Karpas-422 (cell line): ENCODE data around the gene KRTAP10-4. TPM values are rescaled to one million over a fixed set of nuclear protein-coding genes. Genes with fewer than 3 reads are reported as not detected.
"Not testable (repeated sequence)": the region's sequence is repeated elsewhere in the genome, so short reads cannot be mapped to it uniquely, and the experiment has no call there.

Experiments
- DNase-seq: peaks from one replicate; pipeline ENCODE4 v3.0.0-alpha.2; 2015
- H2AFZ ChIP-seq: fragments of 200-600 bp; sonication (generic); 2 replicates; pipeline ENCODE4 v1.6.1; 2014; ENCODE audit warnings: antibody characterized with exemption, low read length, mixed read lengths
- H3K27ac ChIP-seq: fragments of 200-600 bp; sonication (generic); 2 replicates; pipeline ENCODE4 v1.5.1; 2014; ENCODE audit warnings: mild to moderate bottlenecking, low read length, moderate library complexity
- H3K27me3 ChIP-seq: fragments of 200-600 bp; sonication (generic); 2 replicates; pipeline ENCODE4 v1.6.1; 2014; ENCODE audit warnings: low read length, mixed read lengths
- H3K36me3 ChIP-seq: fragments of 200-600 bp; sonication (generic); 2 replicates; pipeline ENCODE4 v1.6.1; 2014; ENCODE audit warnings: low read length, mixed read lengths; ENCODE audit not compliant: insufficient read depth
- H3K4me1 ChIP-seq: fragments of 200-600 bp; sonication (generic); 2 replicates; pipeline ENCODE4 v1.6.1; 2014; ENCODE audit warnings: mild to moderate bottlenecking, low read length, mixed read lengths
- H3K4me2 ChIP-seq: fragments of 200-600 bp; sonication (generic); 2 replicates; pipeline ENCODE4 v1.6.1; 2014; ENCODE audit warnings: low read length, low read depth, mild to moderate bottlenecking; ENCODE audit not compliant: poor library complexity, severe bottlenecking
- H3K4me3 ChIP-seq: fragments of 200-600 bp; sonication (generic); 2 replicates; pipeline ENCODE4 v1.5.1; 2014; ENCODE audit warnings: mild to moderate bottlenecking, antibody characterized with exemption, low read length, mixed read lengths
- H3K79me2 ChIP-seq: fragments of 200-600 bp; sonication (generic); 2 replicates; pipeline ENCODE4 v1.6.1; 2014; ENCODE audit warnings: mild to moderate bottlenecking, low read length, mixed read lengths
- H3K9ac ChIP-seq: fragments of 200-600 bp; sonication (generic); 2 replicates; pipeline ENCODE4 v1.6.0; 2014; ENCODE audit warnings: low read length
- H3K9me2 ChIP-seq: fragments of 200-600 bp; sonication (generic), shearing (Covaris generic); replicated peaks from 2 replicates; pipeline ENCODE4 v1.6.0; 2014; ENCODE audit warnings: mild to moderate bottlenecking, low read length, moderate library complexity; ENCODE audit not compliant: insufficient read depth
- H3K9me3 ChIP-seq: fragments of 300-700, 200-600 bp; sonication (generic); 2 replicates; pipeline ENCODE4 v1.6.1; 2014; ENCODE audit warnings: low read length, mixed read lengths
- H4K20me1 ChIP-seq: fragments of 200-600 bp; sonication (generic); 2 replicates; pipeline ENCODE4 v1.6.1; 2014; ENCODE audit warnings: mild to moderate bottlenecking, antibody characterized with exemption, low read length, low read depth; ENCODE audit not compliant: insufficient read depth
- total RNA-seq: library from RNA; depleted of rRNA; stranded (reverse); fragments of >200 nt; shearing (Covaris generic); gene quantifications from 2 replicates; pipeline ENCODE4 v1.2.3, GENCODE V29; 2014; ENCODE audit warnings: low replicate concordance

Gene KRTAP10-4
- total RNA-seq, 1 experiment from 2014 or later, result not detected

DNA sequence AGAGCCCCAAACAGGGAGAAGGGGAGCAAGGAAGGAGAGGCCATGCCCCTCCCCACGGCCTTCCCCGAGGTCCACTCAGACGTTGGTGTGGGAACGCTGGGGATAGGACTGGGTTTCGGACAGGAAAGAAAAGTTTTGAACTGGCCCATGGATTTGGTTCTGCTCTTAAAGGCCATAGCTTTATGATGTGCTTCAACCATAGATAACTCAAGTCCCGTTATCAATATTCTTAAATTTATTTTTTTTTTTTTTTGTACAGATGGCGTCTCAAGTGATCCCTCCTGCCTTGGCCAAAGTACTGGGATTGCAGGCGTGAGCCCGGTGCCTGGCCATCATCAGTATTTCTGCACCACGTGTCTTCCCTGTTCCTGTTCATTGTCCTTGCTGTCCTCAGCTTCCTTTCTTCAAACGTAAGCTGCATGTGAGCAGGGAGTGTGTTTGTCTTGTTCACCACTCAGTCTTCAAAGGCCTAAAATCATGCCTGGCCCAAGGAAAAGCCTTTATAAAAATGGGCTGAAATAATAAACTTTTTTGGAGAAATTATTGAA, 32.7 kb upstream of the KRTAP10-4 start:
- peaks cover 3% of the 10 kb centered on the region; the same call in 1 of the 2 replicates for H3K27me3 ChIP-seq
- H3K4me3 ChIP-seq, result no peak overlapping the region
- no peak overlapping the region for H3K27ac ChIP-seq
- no peak for DNase-seq
- no peaks in the 10 kb centered on the region for H3K9me2 ChIP-seq
- H3K36me3 ChIP-seq, result no peaks in the 10 kb centered on the region
- H2AFZ ChIP-seq, result no peak overlapping the region
- no peaks in the 10 kb centered on the region for H3K79me2 ChIP-seq
- H3K4me1 ChIP-seq, result no peaks in the 10 kb centered on the region
- H3K4me2 ChIP-seq, result no peak overlapping the region
- H3K9ac ChIP-seq, result no peak overlapping the region
- H3K9me3 ChIP-seq, result 0 out of 2 replicates have a peak, but pooled peaks cover 6% of the 10 kb centered on the region
- H4K20me1 ChIP-seq, result no peaks in the 10 kb centered on the region

DNA sequence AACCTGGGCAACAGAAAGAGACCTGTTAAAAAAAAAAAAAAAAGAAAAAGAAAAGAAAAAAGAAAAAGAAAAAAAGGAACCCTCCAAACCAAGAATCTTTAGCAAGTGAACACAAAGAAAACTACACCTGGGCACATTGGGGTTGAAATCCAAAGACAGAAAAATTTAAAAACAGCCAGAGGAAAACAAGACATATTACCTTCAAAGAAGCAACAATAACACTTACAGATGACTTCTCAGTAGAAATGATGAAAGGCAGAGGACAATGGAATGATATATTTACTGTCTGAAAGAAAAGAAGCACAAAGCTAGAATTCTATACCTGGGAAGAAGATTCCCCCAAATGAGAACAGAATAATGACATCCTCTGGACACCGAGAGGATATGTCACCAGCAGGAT, 30.8 kb upstream of the KRTAP10-4 start:
- peaks cover 3% of the 10 kb centered on the region; the same call in 1 of the 2 replicates for H3K27me3 ChIP-seq
- H3K79me2 ChIP-seq, result no peaks in the 10 kb centered on the region
- no peaks in the 10 kb centered on the region for H3K9me2 ChIP-seq
- no peak overlapping the region for H2AFZ ChIP-seq
- H3K27ac ChIP-seq, result no peak overlapping the region
- H3K4me1 ChIP-seq, result no peaks in the 10 kb centered on the region
- peaks cover 6% of the 10 kb centered on the region; the same call in 1 of the 2 replicates for H3K9me3 ChIP-seq
- H4K20me1 ChIP-seq, result no peaks in the 10 kb centered on the region
- H3K4me3 ChIP-seq, result no peak overlapping the region
- no peaks in the 10 kb centered on the region for H3K36me3 ChIP-seq
- H3K4me2 ChIP-seq, result no peak overlapping the region
- no peak for DNase-seq
- H3K9ac ChIP-seq, result no peak overlapping the region

DNA sequence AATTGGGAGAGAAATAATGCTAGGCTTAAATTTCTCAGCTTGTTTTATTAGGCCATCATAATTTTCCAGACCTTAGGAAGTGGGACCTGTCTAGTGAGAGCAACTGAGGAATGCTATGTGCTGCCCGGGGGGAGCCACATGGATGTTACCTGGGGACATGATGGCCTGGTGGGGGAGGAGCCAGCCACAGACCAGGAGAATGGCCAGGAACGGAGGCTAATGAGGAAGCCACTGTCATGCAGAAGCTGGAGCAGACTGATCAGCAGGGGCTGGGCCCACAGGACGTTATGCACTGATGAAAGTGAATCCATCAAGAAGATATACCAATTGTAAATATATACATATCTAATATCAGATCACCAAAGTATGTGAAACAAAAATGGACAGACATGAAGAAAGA, 29.0 kb upstream of the KRTAP10-4 start:
- peaks cover 6% of the 10 kb centered on the region; the same call in 1 of the 2 replicates for H3K9me3 ChIP-seq
- no peak for DNase-seq

DNA sequence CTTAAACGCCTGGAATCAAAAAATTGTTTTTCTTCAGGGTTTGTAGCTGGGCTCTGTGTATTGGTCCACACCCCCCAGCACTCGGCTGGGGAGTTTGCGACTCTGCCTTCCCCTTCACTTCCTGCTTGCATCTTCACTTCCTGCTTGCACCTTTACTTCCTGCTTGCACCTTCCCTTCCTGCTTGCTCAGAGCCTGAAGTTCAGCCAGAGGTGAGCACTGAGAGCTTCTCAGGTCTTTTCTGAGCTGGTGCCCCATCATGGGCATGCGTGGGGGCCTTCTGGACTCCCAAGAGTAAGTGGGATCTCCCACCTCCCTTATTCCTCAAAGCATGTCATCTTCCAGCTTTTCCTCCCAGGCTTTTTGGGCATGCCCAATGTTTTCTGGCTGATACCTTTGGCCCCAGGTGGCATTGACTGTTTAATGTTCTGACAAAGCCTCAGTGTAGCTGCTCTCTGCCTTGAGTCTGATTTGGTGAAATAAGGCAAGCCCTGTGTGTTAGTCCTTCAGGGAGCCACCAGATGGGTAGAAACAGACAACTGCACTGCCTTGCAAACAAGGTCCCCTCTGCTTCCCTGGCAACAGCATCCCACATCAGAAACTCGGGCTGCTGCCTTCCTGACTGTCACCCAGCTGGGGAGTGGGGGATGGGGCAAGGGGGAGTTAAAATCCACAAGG, 25.7 kb upstream of the KRTAP10-4 start:
- no peaks in the 10 kb centered on the region for H3K9me2 ChIP-seq
- no peaks in the 10 kb centered on the region for H3K79me2 ChIP-seq
- H4K20me1 ChIP-seq, result no peaks in the 10 kb centered on the region
- no peaks in the 10 kb centered on the region for H3K36me3 ChIP-seq
- peaks cover 3% of the 10 kb centered on the region; the same call in 1 of the 2 replicates for H3K27me3 ChIP-seq
- H3K4me2 ChIP-seq, result no peak overlapping the region
- H2AFZ ChIP-seq, result no peak overlapping the region
- no peaks in the 10 kb centered on the region for H3K4me1 ChIP-seq
- DNase-seq, result no peak
- no peak overlapping the region for H3K27ac ChIP-seq
- no peak overlapping the region for H3K4me3 ChIP-seq
- H3K9me3 ChIP-seq, result peaks cover 6% of the 10 kb centered on the region; the same call in 1 of the 2 replicates
- H3K9ac ChIP-seq, result no peak overlapping the region

More for the DNA sequence above, 29.0 kb upstream of the KRTAP10-4 start:
- Histone ChIP-seq H3K4me2 (no peak overlapping the region), H3K36me3 (no peaks in the 10 kb centered on the region), H3K4me1 (no peaks in the 10 kb centered on the region), H4K20me1 (no peaks in the 10 kb centered on the region), H2AFZ (no peak overlapping the region), H3K27ac (no peak overlapping the region), H3K27me3 (peaks cover 3% of the 10 kb centered on the region; the same call in 1 of the 2 replicates), H3K79me2 (no peaks in the 10 kb centered on the region), H3K4me3 (no peak overlapping the region), H3K9me2 (no peaks in the 10 kb centered on the region), H3K9ac (no peak overlapping the region)

DNA sequence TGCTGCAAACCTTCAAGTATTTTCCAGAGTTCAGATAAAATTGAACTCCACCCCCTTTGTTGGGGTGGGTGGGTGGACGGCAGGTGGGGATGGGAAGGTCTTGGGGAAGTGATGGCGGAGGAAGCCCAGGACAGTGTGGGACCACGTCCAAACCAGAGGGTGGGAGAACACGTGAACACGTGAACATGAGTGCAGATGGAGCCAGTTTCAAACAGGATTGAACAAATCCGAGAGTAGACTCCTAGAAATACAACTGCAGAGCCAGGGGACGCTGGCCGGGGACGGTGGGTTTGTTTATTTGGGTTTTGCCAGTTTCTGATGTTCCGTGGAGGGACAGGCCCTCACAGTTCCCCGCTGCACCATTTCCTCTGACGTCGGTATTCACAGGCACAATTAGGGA, 25.1 kb upstream of the KRTAP10-4 start:
- Histone ChIP-seq H3K27ac (no peak overlapping the region), H3K79me2 (no peaks in the 10 kb centered on the region), H3K4me2 (no peak overlapping the region), H2AFZ (no peak overlapping the region), H4K20me1 (no peaks in the 10 kb centered on the region), H3K36me3 (no peaks in the 10 kb centered on the region), H3K9me2 (no peaks in the 10 kb centered on the region), H3K27me3 (no peaks in the 10 kb centered on the region; the same call in 1 of the 2 replicates), H3K9ac (no peak overlapping the region), H3K4me1 (no peaks in the 10 kb centered on the region), H3K4me3 (no peak overlapping the region), H3K9me3 (no peaks in the 10 kb centered on the region; the same call in 1 of the 2 replicates)
- DNase-seq, result no peak

DNA sequence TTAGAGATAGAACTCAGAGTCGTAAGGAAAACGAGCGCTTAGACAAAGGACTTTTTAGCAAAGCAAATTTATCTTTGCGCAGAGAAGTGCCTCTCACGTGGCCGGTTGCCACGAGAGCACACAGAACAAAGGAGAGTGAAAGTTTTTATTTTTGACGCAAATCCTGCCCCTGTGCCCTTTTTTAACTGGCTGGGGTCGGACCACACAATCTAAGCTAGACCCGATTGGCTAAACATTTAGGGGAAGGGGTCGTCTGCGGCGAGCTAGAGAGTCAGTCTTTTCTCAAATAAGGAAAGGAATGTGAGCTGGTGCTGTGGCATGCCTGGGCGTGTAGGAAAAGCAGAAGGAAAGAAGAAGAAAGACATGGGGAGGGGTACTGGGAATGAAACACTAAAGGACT, 24.6 kb upstream of the KRTAP10-4 start:
- Histone ChIP-seq H2AFZ (no peak overlapping the region), H3K79me2 (no peaks in the 10 kb centered on the region), H3K9me3 (no peaks in the 10 kb centered on the region; the same call in 1 of the 2 replicates), H3K9me2 (no peaks in the 10 kb centered on the region), H3K4me3 (no peak overlapping the region), H3K4me2 (no peak overlapping the region), H4K20me1 (no peaks in the 10 kb centered on the region), H3K9ac (no peak overlapping the region), H3K27me3 (no peaks in the 10 kb centered on the region; the same call in 1 of the 2 replicates), H3K27ac (no peak overlapping the region), H3K4me1 (no peaks in the 10 kb centered on the region), H3K36me3 (no peaks in the 10 kb centered on the region)
- DNase-seq, result no peak

DNA sequence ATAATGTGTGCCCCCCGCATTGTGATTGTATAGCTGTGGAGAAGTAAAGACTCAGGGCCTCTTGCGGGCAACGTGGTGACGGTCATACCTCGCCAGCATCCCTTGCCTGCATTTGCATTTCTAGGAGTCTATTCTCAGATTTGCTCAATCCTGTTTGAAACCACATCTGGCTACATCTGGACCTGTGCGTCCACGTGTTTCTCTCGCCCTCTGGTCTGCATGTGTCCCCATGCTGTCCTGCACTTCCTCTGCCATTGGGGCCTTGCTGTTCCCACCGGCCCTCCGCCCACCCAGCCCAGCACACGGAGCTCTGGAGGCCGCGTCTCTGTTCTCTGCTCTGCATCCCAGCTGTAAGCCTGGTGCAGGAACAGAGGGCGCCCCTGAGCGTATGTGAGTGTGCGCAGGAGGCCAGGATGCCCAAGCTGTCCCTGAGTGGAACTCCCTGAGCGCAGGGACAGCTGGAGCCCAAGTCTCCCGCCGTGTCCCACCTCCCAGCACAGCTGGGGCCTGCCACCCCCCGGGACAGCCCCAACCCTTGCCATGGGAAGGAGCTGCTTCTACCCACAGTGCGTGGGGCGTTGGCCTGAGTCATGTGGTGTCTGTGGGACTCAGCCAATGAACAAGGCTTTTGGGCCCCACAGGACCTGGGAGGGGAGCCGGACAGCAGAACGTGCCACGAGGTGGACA, 23.9 kb upstream of the KRTAP10-4 start:
- no peaks in the 10 kb centered on the region for H4K20me1 ChIP-seq
- H3K27me3 ChIP-seq, result no peaks in the 10 kb centered on the region; the same call in 1 of the 2 replicates
- no peak overlapping the region for H3K4me2 ChIP-seq
- H3K4me3 ChIP-seq, result no peak overlapping the region
- H3K9me2 ChIP-seq, result no peaks in the 10 kb centered on the region
- no peaks in the 10 kb centered on the region for H3K36me3 ChIP-seq
- H3K79me2 ChIP-seq, result no peaks in the 10 kb centered on the region
- H3K9me3 ChIP-seq, result no peaks in the 10 kb centered on the region; the same call in 1 of the 2 replicates
- no peak overlapping the region for H3K9ac ChIP-seq
- no peak overlapping the region for H2AFZ ChIP-seq
- DNase-seq, result no peak
- no peaks in the 10 kb centered on the region for H3K4me1 ChIP-seq
- no peak overlapping the region for H3K27ac ChIP-seq

DNA sequence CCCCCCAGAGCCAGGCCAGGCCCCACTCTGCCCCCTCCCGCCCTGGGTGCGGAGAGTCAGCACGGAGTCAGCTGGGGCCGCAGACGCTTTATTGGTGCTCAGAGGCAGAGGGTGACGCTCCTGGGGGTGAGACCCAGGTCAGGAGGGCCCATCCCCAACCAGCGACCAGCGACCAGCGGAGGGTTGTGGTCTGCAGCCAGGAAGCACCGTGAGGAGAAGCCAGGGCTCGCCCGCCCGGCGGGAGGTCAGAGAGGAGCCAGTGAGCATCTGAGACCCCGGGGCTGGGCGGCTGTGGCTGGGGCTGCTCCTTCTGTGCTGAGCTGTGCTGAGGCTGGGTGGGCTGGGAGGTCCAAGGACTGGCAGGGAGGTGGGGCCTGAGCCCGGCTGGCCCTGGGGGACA, 23.2 kb upstream of the KRTAP10-4 start:
- H3K36me3 ChIP-seq, H3K9me2 ChIP-seq, H3K9me3 ChIP-seq, H2AFZ ChIP-seq, H4K20me1 ChIP-seq, H3K27ac ChIP-seq, DNase-seq, H3K79me2 ChIP-seq, H3K4me2 ChIP-seq, H3K9ac ChIP-seq, H3K4me1 ChIP-seq, H3K27me3 ChIP-seq, H3K4me3 ChIP-seq: not testable (repeated sequence)
